Endothelial cell (in vitro differentiated cells): ENCODE measurements around the gene NOL4L. TPM values are rescaled to one million over a fixed set of nuclear protein-coding genes. Genes with fewer than 3 reads are reported as not detected.

ENCODE experiments used
- DNase-seq: peaks from one replicate; pipeline ENCODE4 v3.0.0; 2021; ENCODE audit warnings: low spot score
- H3K27ac Mint-ChIP-seq: one replicate; pipeline ENCODE4 v1.8.0; 2021; ENCODE audit warnings: mixed read lengths, inconsistent platforms; ENCODE audit not compliant: unreplicated experiment
- H3K27me3 Mint-ChIP-seq: one replicate; pipeline ENCODE4 v1.8.0; 2021; ENCODE audit warnings: mild to moderate bottlenecking, moderate library complexity, mixed read lengths, inconsistent platforms; ENCODE audit not compliant: unreplicated experiment
- H3K36me3 Mint-ChIP-seq: one replicate; pipeline ENCODE4 v1.8.0; 2021; ENCODE audit warnings: mild to moderate bottlenecking, low read depth, mixed read lengths, inconsistent platforms; ENCODE audit not compliant: unreplicated experiment
- H3K4me1 Mint-ChIP-seq: one replicate; pipeline ENCODE4 v1.8.0; 2021; ENCODE audit warnings: mild to moderate bottlenecking, mixed read lengths, inconsistent platforms; ENCODE audit not compliant: unreplicated experiment
- H3K4me3 Mint-ChIP-seq: one replicate; pipeline ENCODE4 v1.8.0; 2021; ENCODE audit warnings: mild to moderate bottlenecking, mixed read lengths, inconsistent platforms; ENCODE audit not compliant: unreplicated experiment
- H3K9me3 Mint-ChIP-seq: one replicate; pipeline ENCODE4 v1.8.0; 2021; ENCODE audit warnings: mixed read lengths, inconsistent platforms; ENCODE audit not compliant: unreplicated experiment
- CTCF ChIP-seq: fragments of 200-600 bp; sonication (generic); IDR thresholded peaks from one replicate; pipeline ENCODE4 v1.5.0; 2021; ENCODE audit warnings: antibody characterized with exemption; ENCODE audit not compliant: unreplicated experiment
- total RNA-seq: library from RNA; stranded (reverse); fragmentation: NEBNext Ultra II Directional; extraction: Animal tissue kit (Norgen Biotek cat#: 25700); gene quantifications from one replicate; pipeline ENCODE4 v1.2.1, GENCODE V29; 2021; ENCODE audit not compliant: unreplicated experiment

Gene NOL4L
- total RNA-seq, 1 donor from 2014 or later: 150 TPM

- H3K9me3 Mint-ChIP-seq: no peaks in the 10 kb centered on the region
- peaks cover 4% of the 10 kb centered on the region for H3K36me3 Mint-ChIP-seq
- DNase-seq: no peak
- peaks cover 24% of the 10 kb centered on the region for H3K4me1 Mint-ChIP-seq
- H3K4me3 Mint-ChIP-seq: no peak overlapping the region
- peaks cover 3% of the 10 kb centered on the region for H3K27me3 Mint-ChIP-seq
- H3K27ac Mint-ChIP-seq: no peak overlapping the region
- TF ChIP-seq CTCF: no peak
Measured at GRCh38 chr20:32524829-32525501, 60.2 kb downstream of the NOL4L start.

- no peak for DNase-seq
- Mint-ChIP-seq H3K27ac (no peak overlapping the region), H3K4me1 (peaks cover 31% of the 10 kb centered on the region), H3K27me3 (peaks cover 3% of the 10 kb centered on the region), H3K4me3 (no peak overlapping the region), H3K9me3 (no peaks in the 10 kb centered on the region), H3K36me3 (peaks cover 4% of the 10 kb centered on the region)
- no peak for TF ChIP-seq CTCF
Measured at GRCh38 chr20:32523613-32524213, 61.4 kb downstream of the NOL4L start.

- no peak for DNase-seq
- H3K9me3 Mint-ChIP-seq: no peaks in the 10 kb centered on the region
- no peak for TF ChIP-seq CTCF
- H3K36me3 Mint-ChIP-seq: peaks cover 4% of the 10 kb centered on the region
- H3K4me3 Mint-ChIP-seq: no peak overlapping the region
- no peak overlapping the region for H3K27ac Mint-ChIP-seq
- H3K4me1 Mint-ChIP-seq: peaks cover 38% of the 10 kb centered on the region
- H3K27me3 Mint-ChIP-seq: peaks cover 3% of the 10 kb centered on the region
Measured at GRCh38 chr20:32522776-32523612, 62.1 kb downstream of the NOL4L start.

- H3K27me3 Mint-ChIP-seq: peaks cover 3% of the 10 kb centered on the region
- peaks cover 43% of the 10 kb centered on the region for H3K4me1 Mint-ChIP-seq
- H3K9me3 Mint-ChIP-seq: no peaks in the 10 kb centered on the region
- no peak overlapping the region for H3K4me3 Mint-ChIP-seq
- DNase-seq: no peak
- no peak for TF ChIP-seq CTCF
- H3K36me3 Mint-ChIP-seq: peaks cover 4% of the 10 kb centered on the region
- no peak overlapping the region for H3K27ac Mint-ChIP-seq
Measured at GRCh38 chr20:32522526-32522775, 62.7 kb downstream of the NOL4L start.
